Ecto neural progenitor cell (in vitro differentiated cells): ENCODE data around the gene PLN.

Source experiments
- DNase-seq: peaks from one replicate; pipeline ENCODE4 v3.0.0-alpha.2; 2018; ENCODE audit warnings: low spot score

PLN gene

GRCh38 chr6:118548136-118548535, at the start of gene PLN:
Gene PLN (plus strand): TSS chr6:118548296. CDS start chr6:118558922, 10,626 bp downstream.
- DNase-seq: no peak

- no peak for DNase-seq
These were observed 47.7 kb upstream of the PLN start for GRCh38 chr6:118500130-118501015.

- no peak for DNase-seq
These were observed 47.0 kb upstream of the PLN start for GRCh38 chr6:118501099-118501498.

- no peak for DNase-seq
These were observed 46.3 kb upstream of the PLN start for GRCh38 chr6:118501765-118502164.

- no peak for DNase-seq
These were observed 45.9 kb upstream of the PLN start for GRCh38 chr6:118502169-118502568.

- DNase-seq: no peak
These were observed 43.5 kb upstream of the PLN start for GRCh38 chr6:118504611-118505010.

- no peak for DNase-seq
These were observed 42.4 kb upstream of the PLN start for GRCh38 chr6:118505656-118506055.

- DNase-seq: no peak
These were observed 41.9 kb upstream of the PLN start for GRCh38 chr6:118506071-118506638.

- no peak for DNase-seq
These were observed 40.5 kb upstream of the PLN start for GRCh38 chr6:118507636-118508035.

- DNase-seq: no peak
These were observed 39.0 kb upstream of the PLN start for GRCh38 chr6:118509009-118509617.

- DNase-seq: no peak
These were observed 36.0 kb upstream of the PLN start for GRCh38 chr6:118511930-118512715.

GRCh38 chr6:118514689-118515088, 33.4 kb upstream of the PLN start:
- no peak for DNase-seq

- DNase-seq: no peak
These were observed 25.7 kb upstream of the PLN start for GRCh38 chr6:118522422-118522821.

- no peak for DNase-seq
These were observed 24.9 kb upstream of the PLN start for GRCh38 chr6:118523216-118523615.

GRCh38 chr6:118524686-118525085, 23.4 kb upstream of the PLN start:
- DNase-seq: no peak

- no peak for DNase-seq
These were observed 21.9 kb upstream of the PLN start for GRCh38 chr6:118525913-118526780.

GRCh38 chr6:118528129-118528528, 20.0 kb upstream of the PLN start:
- DNase-seq: no peak

GRCh38 chr6:118529756-118530155, 18.3 kb upstream of the PLN start:
- DNase-seq: no peak

GRCh38 chr6:118530942-118531341, 17.2 kb upstream of the PLN start:
- DNase-seq: no peak

- DNase-seq: no peak
These were observed 12.8 kb upstream of the PLN start for GRCh38 chr6:118535176-118535844.

GRCh38 chr6:118536478-118536877, 11.6 kb upstream of the PLN start:
- DNase-seq: no peak
